Measurements from ENCODE around the gene FBXW4. TPM values are rescaled to one million over a fixed set of nuclear protein-coding genes. Genes with fewer than 3 reads are reported as not detected.

Gene FBXW4
- total RNA-seq, 2 donors from 2014 or later: 33.5 to 40.5 TPM

DNA sequence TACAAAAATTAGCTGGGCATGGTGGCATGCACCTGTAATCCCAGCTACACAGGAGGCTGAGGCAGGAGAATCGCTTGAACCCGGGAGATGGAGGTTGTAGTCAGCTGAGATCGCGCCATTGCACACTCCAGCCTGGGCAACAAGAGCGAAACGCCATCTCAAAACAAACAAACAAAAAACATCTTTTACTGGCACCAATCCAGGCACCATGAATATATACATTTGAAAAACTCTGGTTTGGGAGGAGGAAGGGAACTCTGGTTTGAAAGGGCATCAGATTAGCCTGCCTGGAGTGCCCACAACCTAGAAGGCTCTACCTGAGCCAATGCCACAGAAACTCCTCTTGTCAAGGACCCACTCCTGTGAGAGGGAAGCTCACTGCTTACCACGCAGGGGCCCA lies 122.8 kb downstream of the FBXW4 start:
- no peak overlapping the region for H3K27ac ChIP-seq
- ATAC-seq (no peak), DNase-seq (peak in 1 of 4 donors; percentile 6)
- TF ChIP-seq POLR2A (IDR thresholded peaks at IDR 0.05): no peak
- TF ChIP-seq, protein P1, sequence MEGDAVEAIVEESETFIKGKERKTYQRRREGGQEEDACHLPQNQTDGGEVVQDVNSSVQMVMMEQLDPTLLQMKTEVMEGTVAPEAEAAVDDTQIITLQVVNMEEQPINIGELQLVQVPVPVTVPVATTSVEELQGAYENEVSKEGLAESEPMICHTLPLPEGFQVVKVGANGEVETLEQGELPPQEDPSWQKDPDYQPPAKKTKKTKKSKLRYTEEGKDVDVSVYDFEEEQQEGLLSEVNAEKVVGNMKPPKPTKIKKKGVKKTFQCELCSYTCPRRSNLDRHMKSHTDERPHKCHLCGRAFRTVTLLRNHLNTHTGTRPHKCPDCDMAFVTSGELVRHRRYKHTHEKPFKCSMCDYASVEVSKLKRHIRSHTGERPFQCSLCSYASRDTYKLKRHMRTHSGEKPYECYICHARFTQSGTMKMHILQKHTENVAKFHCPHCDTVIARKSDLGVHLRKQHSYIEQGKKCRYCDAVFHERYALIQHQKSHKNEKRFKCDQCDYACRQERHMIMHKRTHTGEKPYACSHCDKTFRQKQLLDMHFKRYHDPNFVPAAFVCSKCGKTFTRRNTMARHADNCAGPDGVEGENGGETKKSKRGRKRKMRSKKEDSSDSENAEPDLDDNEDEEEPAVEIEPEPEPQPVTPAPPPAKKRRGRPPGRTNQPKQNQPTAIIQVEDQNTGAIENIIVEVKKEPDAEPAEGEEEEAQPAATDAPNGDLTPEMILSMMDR (IDR thresholded peaks at IDR 0.05): no peak
- WGBS, 2 donors: 85 to 89% methylated on average over 6 to 7 of the region's 7 CpGs
- no peaks in the 10 kb centered on the region for H3K36me3 ChIP-seq (replicated peaks in 1 of 2; ENCODE audit: insufficient read depth in 1 of 2, low read depth in 2 of 2)
- no peak overlapping the region for H3K4me3 ChIP-seq
- peaks cover 0 to 14% of the 10 kb centered on the region in 2 donors for H3K27me3 ChIP-seq
- H3K9me3 ChIP-seq: peaks cover 0 to 9% (median 0%) of the 10 kb centered on the region in 3 donors
- H3K4me1 ChIP-seq: peaks cover 19% of the 10 kb centered on the region
- intact Hi-C loops (cut with DNase I): no loop called here

DNA sequence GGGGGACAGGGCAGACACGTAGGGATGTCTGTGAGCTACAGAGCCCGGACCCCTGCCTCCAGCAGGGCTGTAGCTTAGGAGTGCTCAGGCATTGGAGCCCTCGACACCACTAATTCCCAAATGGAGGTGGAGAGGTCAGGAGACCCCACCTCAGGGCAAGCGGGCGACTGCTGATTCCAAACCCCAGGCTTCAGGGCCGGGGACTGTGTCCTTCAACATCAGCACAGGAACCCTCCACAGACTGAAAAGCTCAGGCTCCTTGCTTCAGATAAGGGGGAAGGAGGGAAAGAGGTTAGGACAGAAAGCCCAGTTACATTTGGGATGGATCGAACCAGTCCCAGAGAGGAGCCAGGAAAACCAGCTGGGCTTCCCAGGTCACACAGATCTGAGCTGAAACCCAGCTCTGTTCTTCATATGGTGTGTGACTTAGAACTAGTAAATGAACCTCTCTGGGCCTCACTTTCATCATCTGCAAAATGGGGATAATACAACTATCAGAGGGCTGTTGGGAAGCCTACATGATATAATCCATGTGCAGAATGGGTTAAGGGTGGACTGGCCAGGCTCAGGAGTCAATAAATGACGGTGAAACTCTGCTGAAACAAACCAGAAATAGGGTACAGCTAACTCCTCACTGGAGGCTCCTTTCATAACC lies 123.6 kb downstream of the FBXW4 start:
- intact Hi-C loops (cut with DNase I): no loop called here
- ATAC-seq: no peak

DNA sequence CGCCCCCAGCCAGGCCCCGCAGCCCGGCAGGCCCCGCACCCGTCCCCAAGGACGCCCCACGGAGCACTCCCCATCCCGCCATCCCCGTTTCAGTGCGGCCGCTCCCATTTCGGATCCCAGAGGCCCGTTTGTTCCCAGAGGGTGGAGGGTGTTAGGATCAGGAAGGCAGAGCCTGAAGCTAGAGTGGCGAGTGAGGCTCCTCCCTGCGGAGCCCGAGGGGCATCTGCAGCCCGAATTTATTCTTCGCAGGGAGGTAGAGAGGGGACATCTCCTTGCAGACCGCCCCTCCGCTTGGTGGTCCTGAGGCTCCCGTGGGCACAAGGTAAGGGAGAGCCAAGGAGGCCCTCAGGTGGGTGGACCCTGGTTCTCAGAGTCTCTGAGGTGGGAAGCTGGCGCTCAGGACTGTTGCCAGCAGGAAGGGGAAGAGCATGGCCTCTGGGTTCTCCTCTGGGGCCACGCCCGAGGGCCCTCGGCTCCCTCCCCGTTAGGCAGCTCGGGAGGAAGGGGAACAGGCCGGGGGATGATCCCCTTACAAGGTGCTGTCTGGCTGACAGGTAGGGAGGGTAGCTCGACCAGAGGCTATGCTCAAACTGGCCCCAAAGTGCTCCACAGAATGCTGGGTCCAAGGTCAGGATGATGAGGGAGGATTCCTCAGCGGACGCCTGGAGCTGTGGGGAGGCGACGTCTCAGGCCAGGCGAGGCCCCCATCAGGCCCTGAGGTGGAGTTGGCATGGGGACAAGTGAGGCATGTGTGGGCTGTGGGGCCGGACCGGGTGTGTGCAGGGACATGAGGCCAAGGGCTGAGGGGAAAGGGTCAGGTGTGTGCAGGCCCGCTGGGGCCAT lies 124.3 kb downstream of the FBXW4 start:
- WGBS, 2 donors: 2 to 8% methylated on average over 13 to 32 of the region's 37 CpGs
- intact Hi-C loops (cut with DNase I): no loop called here

More for the DNA sequence above, 123.6 kb downstream of the FBXW4 start:
- peak in 1 of 4 donors; percentile 7 for DNase-seq
- Histone ChIP-seq H3K36me3 (replicated peaks in 1 of 2; ENCODE audit: insufficient read depth in 1 of 2, low read depth in 2 of 2) (no peaks in the 10 kb centered on the region), H3K27ac (no peak overlapping the region), H3K4me3 (no peak overlapping the region), H3K9me3 (peaks cover 0 to 9% (median 0%) of the 10 kb centered on the region in 3 donors), H3K27me3 (peaks cover 0 to 16% of the 10 kb centered on the region in 2 donors), H3K4me1 (peaks cover 23% of the 10 kb centered on the region)
- no peak for TF ChIP-seq POLR2A (IDR thresholded peaks at IDR 0.05)
- TF ChIP-seq, protein P1 (IDR thresholded peaks at IDR 0.05): no peak
- 58 to 64% methylated on average over 5 to 8 of the region's 8 CpGs for WGBS, 2 donors

DNA sequence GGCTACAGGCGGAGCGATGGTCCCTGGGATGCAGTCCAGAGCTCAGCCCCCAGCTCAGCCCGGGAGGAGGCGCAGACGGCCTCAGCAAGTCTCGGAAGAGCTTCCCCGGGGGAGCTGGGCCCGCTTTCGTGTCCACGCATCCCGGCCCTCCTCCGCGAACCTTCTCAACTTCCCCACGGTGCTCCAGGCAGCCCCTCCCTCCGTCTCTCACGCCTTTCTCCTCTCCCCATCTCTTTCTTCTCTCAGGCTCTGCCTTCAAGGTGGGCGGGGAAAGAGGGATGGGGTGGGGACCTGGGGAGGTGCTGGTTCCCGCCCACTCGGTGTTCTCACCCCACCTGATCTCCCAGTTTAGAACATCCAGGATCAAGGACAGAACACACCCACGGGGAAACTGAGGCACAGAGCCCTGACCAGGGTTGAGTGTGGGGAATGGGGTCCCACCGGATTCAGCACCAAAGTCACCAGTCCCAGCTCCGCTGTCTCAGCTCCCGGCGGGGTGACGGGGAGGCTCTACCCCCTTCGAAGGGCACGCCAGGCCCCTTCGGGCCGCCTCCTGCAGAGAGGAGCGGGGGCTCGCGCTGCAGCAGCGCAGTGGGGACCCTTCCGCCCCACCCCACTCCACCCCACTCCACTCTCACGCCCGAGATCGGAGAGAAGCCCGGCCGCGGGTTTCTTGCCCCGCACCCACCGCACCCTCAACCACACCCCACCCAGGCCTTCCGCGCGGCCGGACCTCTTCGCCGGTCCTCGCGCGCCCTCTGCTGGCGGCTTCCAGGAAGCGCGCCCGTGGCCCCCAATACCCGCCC lies 125.1 kb downstream of the FBXW4 start:
- H3K27ac ChIP-seq: no peak overlapping the region
- peaks cover 0 to 19% of the 10 kb centered on the region in 2 donors for H3K27me3 ChIP-seq
- 1 to 3% methylated on average over 39 to 53 of the region's 56 CpGs for WGBS, 2 donors
- intact Hi-C loops (cut with DNase I): loop anchor here (5.0 to 10.0 kb wide), 2 partner anchors 295 to 353 kb away; no protein-coding TSS in a partner anchor
- ATAC-seq (peak; percentile 79), DNase-seq (peak; percentile 77 to 88 (median 80))
- H3K9me3 ChIP-seq: peaks cover 0 to 9% (median 0%) of the 10 kb centered on the region in 3 donors
- H3K4me1 ChIP-seq: peaks cover 26% of the 10 kb centered on the region
- TF ChIP-seq, protein P1 (IDR thresholded peaks at IDR 0.05): peak; percentile 66 to 94 (median 88)
- TF ChIP-seq POLR2A (IDR thresholded peaks at IDR 0.05): no peak
- H3K4me3 ChIP-seq: no peak overlapping the region
- H3K36me3 ChIP-seq (replicated peaks in 1 of 2; ENCODE audit: insufficient read depth in 1 of 2, low read depth in 2 of 2): no peaks in the 10 kb centered on the region

More for the DNA sequence above, 124.3 kb downstream of the FBXW4 start:
- no peak for TF ChIP-seq POLR2A (IDR thresholded peaks at IDR 0.05)
- TF ChIP-seq, protein P1 (IDR thresholded peaks at IDR 0.05): peak in 2 of 7 experiments; percentile 0 to 18
- peaks cover 0 to 9% (median 0%) of the 10 kb centered on the region in 3 donors for H3K9me3 ChIP-seq
- H3K27me3 ChIP-seq: peaks cover 0 to 16% of the 10 kb centered on the region in 2 donors
- peaks cover 26% of the 10 kb centered on the region for H3K4me1 ChIP-seq
- ATAC-seq: peak; percentile 47
- no peak overlapping the region for H3K27ac ChIP-seq
- no peaks in the 10 kb centered on the region for H3K36me3 ChIP-seq (replicated peaks in 1 of 2; ENCODE audit: insufficient read depth in 1 of 2, low read depth in 2 of 2)
- H3K4me3 ChIP-seq: no peak overlapping the region
- DNase-seq: peak in 3 of 4 donors; percentile 16 to 31 (median 27)
